GM23338 (cell line): ENCODE data around the gene ABHD6. TPM values are rescaled to one million over a fixed set of nuclear protein-coding genes. Genes with fewer than 3 reads are reported as not detected.

ENCODE experiments used
- ATAC-seq: fragments of 200-7000 bp; cut with Tn5 transposase; 3 replicates; pipeline ENCODE4 v1.9.1; 2020
- DNase-seq: peaks from one replicate; pipeline ENCODE4 v3.0.0-alpha.2; 2015; ENCODE audit warnings: low spot score
- H2AFZ ChIP-seq: fragments of 200-600 bp; sonication (generic); 2 replicates; pipeline ENCODE4 v1.8.0; 2016; ENCODE audit warnings: antibody characterized with exemption, mild to moderate bottlenecking, moderate library complexity
- H3F3A ChIP-seq: fragments of 200-600 bp; sonication (generic); replicated peaks from 2 replicates; pipeline ENCODE4 v1.8.0; 2017; ENCODE audit warnings: antibody characterized with exemption, mixed run types, low read depth
- H3K27ac ChIP-seq: fragments of 200-600 bp; sonication (generic); 2 replicates; pipeline ENCODE4 v1.6.1; 2016; ENCODE audit warnings: low read depth
- H3K27me3 ChIP-seq: fragments of 200-600 bp; sonication (generic); 2 replicates; pipeline ENCODE4 v1.8.0; 2016; ENCODE audit warnings: mild to moderate bottlenecking, mixed run types, moderate library complexity; ENCODE audit not compliant: insufficient read depth
- H3K36me3 ChIP-seq: fragments of 200-600 bp; sonication (generic); 2 replicates; pipeline ENCODE4 v1.8.0; 2016; ENCODE audit warnings: mild to moderate bottlenecking; ENCODE audit not compliant: insufficient read depth
- H3K4me1 ChIP-seq: fragments of 200-600 bp; sonication (generic); 2 replicates; pipeline ENCODE4 v1.8.0; 2016; ENCODE audit warnings: mild to moderate bottlenecking, moderate library complexity; ENCODE audit not compliant: insufficient read depth
- H3K4me2 ChIP-seq: fragments of 200-600 bp; sonication (generic); 2 replicates; pipeline ENCODE4 v1.7.1; 2017; ENCODE audit warnings: mixed run types
- H3K4me3 ChIP-seq: fragments of 200-600 bp; sonication (generic); 2 replicates; pipeline ENCODE4 v1.6.1; 2016; ENCODE audit warnings: mixed run types
- H3K79me2 ChIP-seq: fragments of 200-600 bp; sonication (generic); replicated peaks from 2 replicates; pipeline ENCODE4 v1.8.0; 2017; ENCODE audit warnings: mild to moderate bottlenecking; ENCODE audit not compliant: insufficient read depth
- H3K9me2 ChIP-seq: fragments of 200-600 bp; sonication (generic); 2 replicates; pipeline ENCODE4 v1.8.0; 2017; ENCODE audit not compliant: insufficient read depth
- H4K20me1 ChIP-seq: fragments of 200-600 bp; sonication (generic); replicated peaks from 2 replicates; pipeline ENCODE4 v1.8.0; 2017; ENCODE audit warnings: mild to moderate bottlenecking; ENCODE audit not compliant: insufficient read depth
- H3K27ac Mint-ChIP-seq: 2 replicates; pipeline ENCODE4 v1.8.0; 2020; ENCODE audit warnings: inconsistent platforms, mild to moderate bottlenecking, moderate library complexity, mixed read lengths
- H3K27me3 Mint-ChIP-seq: 3 replicates; pipeline ENCODE4 v1.8.0; 2022; ENCODE audit warnings: low read depth, mild to moderate bottlenecking, moderate library complexity, mixed read lengths, inconsistent platforms; ENCODE audit not compliant: insufficient read depth, poor library complexity
- H3K36me3 Mint-ChIP-seq: 3 replicates; pipeline ENCODE4 v1.8.0; 2021; ENCODE audit warnings: low read depth, mild to moderate bottlenecking, inconsistent platforms, moderate library complexity, mixed read lengths
- H3K4me1 Mint-ChIP-seq: 3 replicates; pipeline ENCODE4 v1.8.0; 2020; ENCODE audit warnings: mild to moderate bottlenecking, inconsistent platforms, mixed read lengths
- H3K4me3 Mint-ChIP-seq: 3 replicates; pipeline ENCODE4 v1.8.0; 2021; ENCODE audit warnings: moderate library complexity, mild to moderate bottlenecking, inconsistent platforms, mixed read lengths
- H3K9me3 Mint-ChIP-seq: 3 replicates; pipeline ENCODE4 v1.8.0; 2020; ENCODE audit warnings: moderate library complexity, mild to moderate bottlenecking, inconsistent platforms, mixed read lengths
- CREB1 ChIP-seq: fragments of 250-450 bp; sonication (Bioruptor Pico); IDR thresholded peaks from 2 replicates; pipeline ENCODE4 v1.5.0; 2020; ENCODE audit warnings: low read depth, mild to moderate bottlenecking, moderate library complexity
- EZH2 ChIP-seq: fragments of 200-600 bp; sonication (generic); IDR thresholded peaks from one replicate; pipeline ENCODE4 v1.8.0; 2017; ENCODE audit warnings: antibody characterized with exemption, mild to moderate bottlenecking, low read depth; ENCODE audit not compliant: unreplicated experiment
- EZH2phosphoT487 ChIP-seq: fragments of 200-600 bp; sonication (generic); IDR thresholded peaks from one replicate; pipeline ENCODE4 v1.8.1; 2018; ENCODE audit warnings: antibody characterized with exemption; ENCODE audit not compliant: unreplicated experiment
- JUNB ChIP-seq: IDR thresholded peaks from one replicate; pipeline ENCODE4 v1.6.1; 2016; ENCODE audit warnings: antibody characterized with exemption; ENCODE audit not compliant: unreplicated experiment
- NANOG ChIP-seq: IDR thresholded peaks from 2 replicates; pipeline ENCODE4 v1.6.1; 2016; ENCODE audit warnings: antibody characterized with exemption, borderline replicate concordance
- POLR2AphosphoS5 ChIP-seq: IDR thresholded peaks from 2 replicates; pipeline ENCODE4 v1.6.1; 2016; ENCODE audit warnings: antibody characterized with exemption, low read depth
- STAT1 ChIP-seq: IDR thresholded peaks from one replicate; pipeline ENCODE4 v1.6.1; 2016; ENCODE audit warnings: antibody characterized with exemption; ENCODE audit not compliant: unreplicated experiment
- ZNF114 ChIP-seq: fragments of 250-450 bp; sonication (Bioruptor Pico); IDR thresholded peaks from 2 replicates; pipeline ENCODE4 v1.5.0; 2020; ENCODE audit warnings: mild to moderate bottlenecking, moderate library complexity
- ZNF331 ChIP-seq: fragments of 250-450 bp; sonication (Bioruptor Pico); IDR thresholded peaks from 2 replicates; pipeline ENCODE4 v1.5.0; 2020; ENCODE audit warnings: low read depth, mild to moderate bottlenecking, moderate library complexity
- polyA plus RNA-seq: library from polyadenylated mRNA; unstranded; fragments of >200 nt; fragmentation: Nextera tagmentation; extraction: Ambion mirVana; gene quantifications from 2 replicates; pipeline ENCODE4 v1.2.1, GENCODE V29; 2016
- total RNA-seq: library from RNA; depleted of rRNA; stranded (reverse); fragments of >200 nt; shearing (Covaris generic); gene quantifications from 2 replicates; pipeline ENCODE4 v1.2.3, GENCODE V29; 2014
- TF ChIP-seq, protein P1 (sequence below): IDR thresholded peaks from 2 replicates; pipeline ENCODE4 v1.6.1; 2016; ENCODE audit warnings: antibody characterized with exemption
- TF ChIP-seq, protein P2 (sequence below): IDR thresholded peaks from one replicate; pipeline ENCODE4 v1.6.1; 2018; ENCODE audit warnings: antibody characterized with exemption; ENCODE audit not compliant: unreplicated experiment
- TF ChIP-seq, protein P3 (sequence below): fragments of 250-450 bp; sonication (Bioruptor Pico); IDR thresholded peaks from 2 replicates; pipeline ENCODE4 v1.5.0; 2020; ENCODE audit warnings: mild to moderate bottlenecking, moderate library complexity
- TF ChIP-seq, protein P4 (sequence below), 2 experiments: fragments of 200-600 bp in 1 of 2; sonication (generic) in 1 of 2; conservative IDR thresholded peaks; 2 replicates each; pipeline versions ENCODE4 v1.5.1 to v1.6.1; 2016 to 2017; ENCODE audit warnings: antibody characterized with exemption in 2 of 2, low read depth in 2 of 2, mild to moderate bottlenecking in 2 of 2, moderate library complexity in 1 of 2

Gene ABHD6
- total and polyA plus RNA-seq, 2 experiments from 2014 or later, result 3.7 to 5.5 TPM

DNA sequence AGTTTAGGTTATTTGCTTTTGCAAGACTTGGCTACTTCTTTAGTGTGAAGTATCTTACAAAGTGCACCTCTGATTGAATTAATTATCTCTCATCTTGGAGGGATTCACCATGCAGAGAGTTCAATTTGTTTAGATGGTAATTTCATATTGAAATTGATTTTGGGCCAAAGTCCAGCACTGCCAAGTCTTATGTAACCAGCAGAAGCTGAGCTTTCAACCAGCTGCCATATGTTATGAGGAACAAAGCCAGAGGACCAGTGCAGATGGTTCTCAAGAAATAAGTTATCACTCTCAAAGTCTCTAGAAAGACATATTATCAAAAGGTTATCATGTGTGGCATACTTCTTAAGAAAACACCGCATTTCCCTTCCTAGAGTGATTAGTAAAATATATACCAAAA is 29.0 kb downstream of the ABHD6 start:
- DNase-seq (no peak), ATAC-seq (no peak)
- H3K27me3 Mint-ChIP-seq, result no peaks in the 10 kb centered on the region
- H3K27me3 ChIP-seq, result no peaks in the 10 kb centered on the region
- no peaks in the 10 kb centered on the region for H3F3A ChIP-seq
- no peaks in the 10 kb centered on the region for H3K9me3 Mint-ChIP-seq
- no peaks in the 10 kb centered on the region for H3K36me3 ChIP-seq
- H3K79me2 ChIP-seq, result no peaks in the 10 kb centered on the region
- H3K4me1 Mint-ChIP-seq, result no peaks in the 10 kb centered on the region
- no peak overlapping the region for H3K4me3 ChIP-seq
- no peak overlapping the region for H3K4me2 ChIP-seq
- peaks cover 5% of the 10 kb centered on the region; the same call in 1 of the 2 replicates for H3K9me2 ChIP-seq
- H3K36me3 Mint-ChIP-seq, result no peaks in the 10 kb centered on the region
- no peak overlapping the region for H3K27ac ChIP-seq
- no peak overlapping the region for H3K4me3 Mint-ChIP-seq
- no peaks in the 10 kb centered on the region for H4K20me1 ChIP-seq
- no peak overlapping the region for H3K27ac Mint-ChIP-seq
- no peaks in the 10 kb centered on the region for H3K4me1 ChIP-seq
- no peak overlapping the region for H2AFZ ChIP-seq
- TF ChIP-seq EZH2phosphoT487 (no peak), ZNF331 (no peak), EZH2 (no peak), ZNF114 (no peak), NANOG (no peak), POLR2AphosphoS5 (no peak), JUNB (no peak), CREB1 (CRISPR knock-in tag) (no peak), STAT1 (no peak)
- TF ChIP-seq, protein P1, sequence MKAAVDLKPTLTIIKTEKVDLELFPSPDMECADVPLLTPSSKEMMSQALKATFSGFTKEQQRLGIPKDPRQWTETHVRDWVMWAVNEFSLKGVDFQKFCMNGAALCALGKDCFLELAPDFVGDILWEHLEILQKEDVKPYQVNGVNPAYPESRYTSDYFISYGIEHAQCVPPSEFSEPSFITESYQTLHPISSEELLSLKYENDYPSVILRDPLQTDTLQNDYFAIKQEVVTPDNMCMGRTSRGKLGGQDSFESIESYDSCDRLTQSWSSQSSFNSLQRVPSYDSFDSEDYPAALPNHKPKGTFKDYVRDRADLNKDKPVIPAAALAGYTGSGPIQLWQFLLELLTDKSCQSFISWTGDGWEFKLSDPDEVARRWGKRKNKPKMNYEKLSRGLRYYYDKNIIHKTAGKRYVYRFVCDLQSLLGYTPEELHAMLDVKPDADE, result no peak
- TF ChIP-seq, protein P2, sequence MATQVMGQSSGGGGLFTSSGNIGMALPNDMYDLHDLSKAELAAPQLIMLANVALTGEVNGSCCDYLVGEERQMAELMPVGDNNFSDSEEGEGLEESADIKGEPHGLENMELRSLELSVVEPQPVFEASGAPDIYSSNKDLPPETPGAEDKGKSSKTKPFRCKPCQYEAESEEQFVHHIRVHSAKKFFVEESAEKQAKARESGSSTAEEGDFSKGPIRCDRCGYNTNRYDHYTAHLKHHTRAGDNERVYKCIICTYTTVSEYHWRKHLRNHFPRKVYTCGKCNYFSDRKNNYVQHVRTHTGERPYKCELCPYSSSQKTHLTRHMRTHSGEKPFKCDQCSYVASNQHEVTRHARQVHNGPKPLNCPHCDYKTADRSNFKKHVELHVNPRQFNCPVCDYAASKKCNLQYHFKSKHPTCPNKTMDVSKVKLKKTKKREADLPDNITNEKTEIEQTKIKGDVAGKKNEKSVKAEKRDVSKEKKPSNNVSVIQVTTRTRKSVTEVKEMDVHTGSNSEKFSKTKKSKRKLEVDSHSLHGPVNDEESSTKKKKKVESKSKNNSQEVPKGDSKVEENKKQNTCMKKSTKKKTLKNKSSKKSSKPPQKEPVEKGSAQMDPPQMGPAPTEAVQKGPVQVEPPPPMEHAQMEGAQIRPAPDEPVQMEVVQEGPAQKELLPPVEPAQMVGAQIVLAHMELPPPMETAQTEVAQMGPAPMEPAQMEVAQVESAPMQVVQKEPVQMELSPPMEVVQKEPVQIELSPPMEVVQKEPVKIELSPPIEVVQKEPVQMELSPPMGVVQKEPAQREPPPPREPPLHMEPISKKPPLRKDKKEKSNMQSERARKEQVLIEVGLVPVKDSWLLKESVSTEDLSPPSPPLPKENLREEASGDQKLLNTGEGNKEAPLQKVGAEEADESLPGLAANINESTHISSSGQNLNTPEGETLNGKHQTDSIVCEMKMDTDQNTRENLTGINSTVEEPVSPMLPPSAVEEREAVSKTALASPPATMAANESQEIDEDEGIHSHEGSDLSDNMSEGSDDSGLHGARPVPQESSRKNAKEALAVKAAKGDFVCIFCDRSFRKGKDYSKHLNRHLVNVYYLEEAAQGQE, result no peak
- TF ChIP-seq, protein P3, sequence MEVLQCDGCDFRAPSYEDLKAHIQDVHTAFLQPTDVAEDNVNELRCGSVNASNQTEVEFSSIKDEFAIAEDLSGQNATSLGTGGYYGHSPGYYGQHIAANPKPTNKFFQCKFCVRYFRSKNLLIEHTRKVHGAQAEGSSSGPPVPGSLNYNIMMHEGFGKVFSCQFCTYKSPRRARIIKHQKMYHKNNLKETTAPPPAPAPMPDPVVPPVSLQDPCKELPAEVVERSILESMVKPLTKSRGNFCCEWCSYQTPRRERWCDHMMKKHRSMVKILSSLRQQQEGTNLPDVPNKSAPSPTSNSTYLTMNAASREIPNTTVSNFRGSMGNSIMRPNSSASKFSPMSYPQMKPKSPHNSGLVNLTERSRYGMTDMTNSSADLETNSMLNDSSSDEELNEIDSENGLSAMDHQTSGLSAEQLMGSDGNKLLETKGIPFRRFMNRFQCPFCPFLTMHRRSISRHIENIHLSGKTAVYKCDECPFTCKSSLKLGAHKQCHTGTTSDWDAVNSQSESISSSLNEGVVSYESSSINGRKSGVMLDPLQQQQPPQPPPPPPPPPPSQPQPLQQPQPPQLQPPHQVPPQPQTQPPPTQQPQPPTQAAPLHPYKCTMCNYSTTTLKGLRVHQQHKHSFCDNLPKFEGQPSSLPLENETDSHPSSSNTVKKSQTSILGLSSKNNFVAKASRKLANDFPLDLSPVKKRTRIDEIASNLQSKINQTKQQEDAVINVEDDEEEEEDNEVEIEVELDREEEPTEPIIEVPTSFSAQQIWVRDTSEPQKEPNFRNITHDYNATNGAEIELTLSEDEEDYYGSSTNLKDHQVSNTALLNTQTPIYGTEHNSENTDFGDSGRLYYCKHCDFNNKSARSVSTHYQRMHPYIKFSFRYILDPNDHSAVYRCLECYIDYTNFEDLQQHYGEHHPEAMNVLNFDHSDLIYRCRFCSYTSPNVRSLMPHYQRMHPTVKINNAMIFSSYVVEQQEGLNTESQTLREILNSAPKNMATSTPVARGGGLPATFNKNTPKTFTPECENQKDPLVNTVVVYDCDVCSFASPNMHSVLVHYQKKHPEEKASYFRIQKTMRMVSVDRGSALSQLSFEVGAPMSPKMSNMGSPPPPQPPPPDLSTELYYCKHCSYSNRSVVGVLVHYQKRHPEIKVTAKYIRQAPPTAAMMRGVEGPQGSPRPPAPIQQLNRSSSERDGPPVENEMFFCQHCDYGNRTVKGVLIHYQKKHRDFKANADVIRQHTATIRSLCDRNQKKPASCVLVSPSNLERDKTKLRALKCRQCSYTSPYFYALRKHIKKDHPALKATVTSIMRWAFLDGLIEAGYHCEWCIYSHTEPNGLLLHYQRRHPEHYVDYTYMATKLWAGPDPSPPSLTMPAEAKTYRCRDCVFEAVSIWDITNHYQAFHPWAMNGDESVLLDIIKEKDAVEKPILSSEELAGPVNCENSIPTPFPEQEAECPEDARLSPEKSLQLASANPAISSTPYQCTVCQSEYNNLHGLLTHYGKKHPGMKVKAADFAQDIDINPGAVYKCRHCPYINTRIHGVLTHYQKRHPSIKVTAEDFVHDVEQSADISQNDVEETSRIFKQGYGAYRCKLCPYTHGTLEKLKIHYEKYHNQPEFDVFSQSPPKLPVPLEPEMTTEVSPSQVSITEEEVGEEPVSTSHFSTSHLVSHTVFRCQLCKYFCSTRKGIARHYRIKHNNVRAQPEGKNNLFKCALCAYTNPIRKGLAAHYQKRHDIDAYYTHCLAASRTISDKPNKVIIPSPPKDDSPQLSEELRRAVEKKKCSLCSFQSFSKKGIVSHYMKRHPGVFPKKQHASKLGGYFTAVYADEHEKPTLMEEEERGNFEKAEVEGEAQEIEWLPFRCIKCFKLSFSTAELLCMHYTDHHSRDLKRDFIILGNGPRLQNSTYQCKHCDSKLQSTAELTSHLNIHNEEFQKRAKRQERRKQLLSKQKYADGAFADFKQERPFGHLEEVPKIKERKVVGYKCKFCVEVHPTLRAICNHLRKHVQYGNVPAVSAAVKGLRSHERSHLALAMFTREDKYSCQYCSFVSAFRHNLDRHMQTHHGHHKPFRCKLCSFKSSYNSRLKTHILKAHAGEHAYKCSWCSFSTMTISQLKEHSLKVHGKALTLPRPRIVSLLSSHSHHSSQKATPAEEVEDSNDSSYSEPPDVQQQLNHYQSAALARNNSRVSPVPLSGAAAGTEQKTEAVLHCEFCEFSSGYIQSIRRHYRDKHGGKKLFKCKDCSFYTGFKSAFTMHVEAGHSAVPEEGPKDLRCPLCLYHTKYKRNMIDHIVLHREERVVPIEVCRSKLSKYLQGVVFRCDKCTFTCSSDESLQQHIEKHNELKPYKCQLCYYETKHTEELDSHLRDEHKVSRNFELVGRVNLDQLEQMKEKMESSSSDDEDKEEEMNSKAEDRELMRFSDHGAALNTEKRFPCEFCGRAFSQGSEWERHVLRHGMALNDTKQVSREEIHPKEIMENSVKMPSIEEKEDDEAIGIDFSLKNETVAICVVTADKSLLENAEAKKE, result no peak
- TF ChIP-seq, protein P4, sequence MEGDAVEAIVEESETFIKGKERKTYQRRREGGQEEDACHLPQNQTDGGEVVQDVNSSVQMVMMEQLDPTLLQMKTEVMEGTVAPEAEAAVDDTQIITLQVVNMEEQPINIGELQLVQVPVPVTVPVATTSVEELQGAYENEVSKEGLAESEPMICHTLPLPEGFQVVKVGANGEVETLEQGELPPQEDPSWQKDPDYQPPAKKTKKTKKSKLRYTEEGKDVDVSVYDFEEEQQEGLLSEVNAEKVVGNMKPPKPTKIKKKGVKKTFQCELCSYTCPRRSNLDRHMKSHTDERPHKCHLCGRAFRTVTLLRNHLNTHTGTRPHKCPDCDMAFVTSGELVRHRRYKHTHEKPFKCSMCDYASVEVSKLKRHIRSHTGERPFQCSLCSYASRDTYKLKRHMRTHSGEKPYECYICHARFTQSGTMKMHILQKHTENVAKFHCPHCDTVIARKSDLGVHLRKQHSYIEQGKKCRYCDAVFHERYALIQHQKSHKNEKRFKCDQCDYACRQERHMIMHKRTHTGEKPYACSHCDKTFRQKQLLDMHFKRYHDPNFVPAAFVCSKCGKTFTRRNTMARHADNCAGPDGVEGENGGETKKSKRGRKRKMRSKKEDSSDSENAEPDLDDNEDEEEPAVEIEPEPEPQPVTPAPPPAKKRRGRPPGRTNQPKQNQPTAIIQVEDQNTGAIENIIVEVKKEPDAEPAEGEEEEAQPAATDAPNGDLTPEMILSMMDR (conservative IDR thresholded peaks at IDR 0.05; ENCODE audit: low read depth in 2 of 2), result no peak
